ENCODE results near the gene COA8. TPM values are rescaled to one million over a fixed set of nuclear protein-coding genes. Genes with fewer than 3 reads are reported as not detected.

The COA8 gene
- total and polyA plus RNA-seq, 10 of the 15 experiments (the other 5 are each of a cell fraction or from before 2014, with no cell fraction given): 6.1 to 69.5 (median 25.8) TPM

GRCh38 chr14:103534576-103535061, 28.1 kb upstream of the COA8 start:
- no peak for FAIRE-seq
- ChIA-PET RAD21 (ENCODE audit: unreplicated experiment) (no interaction called here), CTCF (interaction anchor here (0.8 kb wide), 1 partner anchor 14 kb away, joined by 4 read pairs; no protein-coding TSS in a partner anchor), SMC1A (ENCODE audit: uncharacterized antibody, unreplicated experiment) (interaction anchor here (1.2 kb wide), 1 partner anchor 15 kb away, joined by 3 read pairs; no protein-coding TSS in a partner anchor), POLR2A (no interaction called here)
- BruUV-seq (replicated peaks): no TSS peak
- H4K20me1 ChIP-seq (ENCODE audit: control insufficient read depth, insufficient read depth): no peaks in the 10 kb centered on the region
- no peak overlapping the region for H2AFZ ChIP-seq (ENCODE audit: control insufficient read depth, low read depth, low read length)
- no peaks in the 10 kb centered on the region for H3K9me3 ChIP-seq (replicated peaks; ENCODE audit: control insufficient read depth, insufficient read depth, low read length)
- intact Hi-C loops (cut with micrococcal nuclease; ENCODE audit: unreplicated experiment): no loop called here
- peaks cover 0 to 6% of the 10 kb centered on the region in 2 experiments; a peak in 2 of 4 replicates for H3K36me3 ChIP-seq (ENCODE audit: control insufficient read depth in 2 of 2, insufficient read depth in 2 of 2, low read length in 1 of 2)
- no peak overlapping the region for H3K27ac ChIP-seq (ENCODE audit: control insufficient read depth, insufficient read depth)
- peaks cover 6% of the 10 kb centered on the region for H3K4me1 ChIP-seq (ENCODE audit: control insufficient read depth, insufficient read depth, low read length)
- TF ChIP-seq MEF2A (IDR thresholded peaks at IDR 0.05; ENCODE audit: insufficient read depth, low read depth, low read length): no peak
- TF ChIP-seq CHD4 (IDR thresholded peaks at IDR 0.05): no peak
- no peak for TF ChIP-seq BACH1 (IDR thresholded peaks at IDR 0.05; ENCODE audit: borderline replicate concordance)
- no peak for TF ChIP-seq PAX8 (IDR thresholded peaks at IDR 0.05)
- TF ChIP-seq, protein P1, sequence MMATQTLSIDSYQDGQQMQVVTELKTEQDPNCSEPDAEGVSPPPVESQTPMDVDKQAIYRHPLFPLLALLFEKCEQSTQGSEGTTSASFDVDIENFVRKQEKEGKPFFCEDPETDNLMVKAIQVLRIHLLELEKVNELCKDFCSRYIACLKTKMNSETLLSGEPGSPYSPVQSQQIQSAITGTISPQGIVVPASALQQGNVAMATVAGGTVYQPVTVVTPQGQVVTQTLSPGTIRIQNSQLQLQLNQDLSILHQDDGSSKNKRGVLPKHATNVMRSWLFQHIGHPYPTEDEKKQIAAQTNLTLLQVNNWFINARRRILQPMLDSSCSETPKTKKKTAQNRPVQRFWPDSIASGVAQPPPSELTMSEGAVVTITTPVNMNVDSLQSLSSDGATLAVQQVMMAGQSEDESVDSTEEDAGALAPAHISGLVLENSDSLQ (IDR thresholded peaks at IDR 0.05): no peak
- TF ChIP-seq USF1 (IDR thresholded peaks at IDR 0.05; ENCODE audit: borderline replicate concordance, extremely low read length, insufficient read depth, low read depth, low read length): no peak
- TF ChIP-seq ZNF592 (IDR thresholded peaks at IDR 0.05): no peak
- no peak for ATAC-seq
- no peak overlapping the region for H3K9ac ChIP-seq (ENCODE audit: control insufficient read depth, insufficient read depth, low read length)
- no peaks in the 10 kb centered on the region for H3K27me3 ChIP-seq (replicated peaks in 1 of 2; ENCODE audit: control insufficient read depth in 2 of 2, insufficient read depth in 2 of 2, low read length in 1 of 2)
- H3K4me2 ChIP-seq (ENCODE audit: control insufficient read depth, insufficient read depth): no peak overlapping the region
- in situ Hi-C loops (cut with MboI): no loop called here
- no peak overlapping the region for H3K4me3 ChIP-seq
- H3K79me2 ChIP-seq (ENCODE audit: control insufficient read depth, insufficient read depth, low read length): peaks cover 19% of the 10 kb centered on the region
- DNase-seq (ENCODE audit: low read depth, low spot score): no peak
- 86% methylated on average over 22 of the region's 22 CpGs for WGBS (ENCODE audit: insufficient coverage, insufficient replicate concordance, low lambda C conversion rate, missing lambda C conversion rate)
